Left ventricle myocardium inferior (tissue), 1 donor: ENCODE measurements around the gene NHLH1. TPM values are rescaled to one million over a fixed set of nuclear protein-coding genes. Genes with fewer than 3 reads are reported as not detected.

Experiments used
- DNase-seq: peaks from one replicate; pipeline ENCODE4 v3.0.0-alpha.2; 2020
- H3K27ac ChIP-seq: fragments of 200-600 bp; replicated peaks from 2 replicates; pipeline ENCODE4 v1.8.0; 2021
- H3K27me3 ChIP-seq: fragments of 200-600 bp; 2 replicates; pipeline ENCODE4 v1.8.0; 2021; ENCODE audit warnings: low read depth
- H3K36me3 ChIP-seq: fragments of 200-600 bp; 2 replicates; pipeline ENCODE4 v1.8.0; 2021
- H3K4me1 ChIP-seq: fragments of 200-600 bp; 2 replicates; pipeline ENCODE4 v1.8.0; 2021
- H3K4me3 ChIP-seq: fragments of 200-600 bp; 2 replicates; pipeline ENCODE4 v1.8.0; 2021; ENCODE audit warnings: mild to moderate bottlenecking, moderate library complexity
- H3K9me3 ChIP-seq: fragments of 200-600 bp; replicated peaks from 2 replicates; pipeline ENCODE4 v1.8.0; 2021
- CTCF ChIP-seq: fragments of 200-600 bp; IDR thresholded peaks from 2 replicates; pipeline ENCODE4 v1.8.0; 2021; ENCODE audit warnings: antibody characterized with exemption, mild to moderate bottlenecking, borderline replicate concordance
- intact Hi-C: fragments of 100-400 bp; cut with micrococcal nuclease; formaldehyde crosslinking; loops from one replicate; pipeline ENCODE4 v1.11.0; 2022
- total RNA-seq: library from RNA; stranded (reverse); fragmentation: NEBNext Ultra II Directional; extraction: Animal tissue kit (Norgen Biotek cat#: 25700); gene quantifications from one replicate; pipeline ENCODE4 v1.2.1, GENCODE V29; 2021
- donor health status: DM: no; HTN: yes; CAD: no; lungs with severe emphysema.

NHLH1 gene
- total RNA-seq, 1 donor from 2014 or later = not detected

GRCh38 chr1:160367934-160368923 lies 1.4 kb downstream of the NHLH1 start:
- Histone ChIP-seq H3K4me1 (no peaks in the 10 kb centered on the region), H3K36me3 (no peaks in the 10 kb centered on the region), H3K27ac (no peak overlapping the region), H3K27me3 (peaks cover 61% of the 10 kb centered on the region), H3K4me3 (no peak overlapping the region), H3K9me3 (no peaks in the 10 kb centered on the region)
- no peak for TF ChIP-seq CTCF
- DNase-seq = no peak
- intact Hi-C loops = no loop called here

GRCh38 chr1:160369087-160369486 lies 2.2 kb downstream of the NHLH1 start:
- no peaks in the 10 kb centered on the region for H3K4me1 ChIP-seq
- H3K27ac ChIP-seq = no peak overlapping the region
- H3K4me3 ChIP-seq = no peak overlapping the region
- peaks cover 61% of the 10 kb centered on the region for H3K27me3 ChIP-seq
- DNase-seq = no peak
- no peaks in the 10 kb centered on the region for H3K9me3 ChIP-seq
- intact Hi-C loops = no loop called here
- no peaks in the 10 kb centered on the region for H3K36me3 ChIP-seq
- no peak for TF ChIP-seq CTCF

- no peak for TF ChIP-seq CTCF
- H3K27me3 ChIP-seq = peaks cover 69% of the 10 kb centered on the region
- peaks cover 12% of the 10 kb centered on the region for H3K4me1 ChIP-seq
- no peak overlapping the region for H3K4me3 ChIP-seq
- no peak for DNase-seq
- no peaks in the 10 kb centered on the region for H3K9me3 ChIP-seq
- intact Hi-C loops = no loop called here
- H3K27ac ChIP-seq = no peak overlapping the region
- H3K36me3 ChIP-seq = no peaks in the 10 kb centered on the region
These were observed 3.9 kb downstream of the NHLH1 start for GRCh38 chr1:160370561-160371345.

- DNase-seq = no peak
These were observed 4.4 kb downstream of the NHLH1 start for GRCh38 chr1:160371346-160371631.

More at GRCh38 chr1:160371346-160371631, 4.4 kb downstream of the NHLH1 start:
- Histone ChIP-seq H3K27ac (no peak overlapping the region), H3K4me3 (no peak overlapping the region), H3K4me1 (peaks cover 17% of the 10 kb centered on the region), H3K27me3 (peaks cover 69% of the 10 kb centered on the region), H3K36me3 (no peaks in the 10 kb centered on the region), H3K9me3 (no peaks in the 10 kb centered on the region)
- TF ChIP-seq CTCF = no peak
- intact Hi-C loops = no loop called here
